RWPE1 (cell line): ENCODE data around the gene CLASP1.

Experiments used
- CTCF ChIA-PET: fragments of 350-600 bp; sonication (Branson Sonifier 250); formaldehyde crosslinking; extraction: SDS; loops from one replicate; lab custom pipeline; 2021; lab: Yijun Ruan, JAX
- POLR2A ChIA-PET: fragments of 400-600 bp; formaldehyde crosslinking; extraction: SDS; loops from one replicate; lab custom pipeline; 2020; ENCODE audit warnings: antibody characterized with exemption; ENCODE audit not compliant: low non-redundant PET; lab: Yijun Ruan, JAX
- DNase-seq: peaks from one replicate; pipeline ENCODE4 v3.0.0; 2012; ENCODE audit warnings: low spot score
- H3K27ac ChIP-seq: fragments of 450-650 bp; 2 replicates; pipeline ENCODE4 v1.5.1; 2017
- TF ChIP-seq, protein P1 (sequence below): fragments of 450-650 bp; conservative IDR thresholded peaks from 2 replicates; pipeline ENCODE4 v1.5.1; 2017; ENCODE audit warnings: low read depth, mild to moderate bottlenecking

CLASP1 gene

DNA sequence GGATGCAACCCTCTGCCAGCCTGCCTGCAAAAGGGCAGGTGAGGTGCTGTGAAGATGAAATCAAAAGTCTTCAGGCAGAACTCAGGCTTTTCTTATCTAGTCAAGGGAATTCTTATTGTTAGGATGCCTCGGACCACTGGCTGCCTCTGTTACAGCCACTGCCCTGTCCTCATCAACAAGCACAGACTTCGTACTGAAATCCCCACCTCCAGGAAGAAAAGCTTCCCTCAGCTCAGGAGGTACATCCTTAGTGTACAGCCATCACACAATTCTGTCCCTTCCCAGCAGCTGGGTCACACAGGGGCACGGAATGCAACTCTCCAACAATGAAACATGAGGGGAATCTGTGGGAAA lies 128.6 kb downstream of the CLASP1 start:
- H3K27ac ChIP-seq = peak overlapping the region; percentile 36
- TF ChIP-seq, protein P1, sequence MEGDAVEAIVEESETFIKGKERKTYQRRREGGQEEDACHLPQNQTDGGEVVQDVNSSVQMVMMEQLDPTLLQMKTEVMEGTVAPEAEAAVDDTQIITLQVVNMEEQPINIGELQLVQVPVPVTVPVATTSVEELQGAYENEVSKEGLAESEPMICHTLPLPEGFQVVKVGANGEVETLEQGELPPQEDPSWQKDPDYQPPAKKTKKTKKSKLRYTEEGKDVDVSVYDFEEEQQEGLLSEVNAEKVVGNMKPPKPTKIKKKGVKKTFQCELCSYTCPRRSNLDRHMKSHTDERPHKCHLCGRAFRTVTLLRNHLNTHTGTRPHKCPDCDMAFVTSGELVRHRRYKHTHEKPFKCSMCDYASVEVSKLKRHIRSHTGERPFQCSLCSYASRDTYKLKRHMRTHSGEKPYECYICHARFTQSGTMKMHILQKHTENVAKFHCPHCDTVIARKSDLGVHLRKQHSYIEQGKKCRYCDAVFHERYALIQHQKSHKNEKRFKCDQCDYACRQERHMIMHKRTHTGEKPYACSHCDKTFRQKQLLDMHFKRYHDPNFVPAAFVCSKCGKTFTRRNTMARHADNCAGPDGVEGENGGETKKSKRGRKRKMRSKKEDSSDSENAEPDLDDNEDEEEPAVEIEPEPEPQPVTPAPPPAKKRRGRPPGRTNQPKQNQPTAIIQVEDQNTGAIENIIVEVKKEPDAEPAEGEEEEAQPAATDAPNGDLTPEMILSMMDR = no peak
- POLR2A ChIA-PET = no interaction called here
- CTCF ChIA-PET = interaction anchor here (0.5 kb wide), 1 partner anchor 1268 kb away, joined by 3 read pairs; the partner anchor contains the start of gene RALB
- no peak for DNase-seq

DNA sequence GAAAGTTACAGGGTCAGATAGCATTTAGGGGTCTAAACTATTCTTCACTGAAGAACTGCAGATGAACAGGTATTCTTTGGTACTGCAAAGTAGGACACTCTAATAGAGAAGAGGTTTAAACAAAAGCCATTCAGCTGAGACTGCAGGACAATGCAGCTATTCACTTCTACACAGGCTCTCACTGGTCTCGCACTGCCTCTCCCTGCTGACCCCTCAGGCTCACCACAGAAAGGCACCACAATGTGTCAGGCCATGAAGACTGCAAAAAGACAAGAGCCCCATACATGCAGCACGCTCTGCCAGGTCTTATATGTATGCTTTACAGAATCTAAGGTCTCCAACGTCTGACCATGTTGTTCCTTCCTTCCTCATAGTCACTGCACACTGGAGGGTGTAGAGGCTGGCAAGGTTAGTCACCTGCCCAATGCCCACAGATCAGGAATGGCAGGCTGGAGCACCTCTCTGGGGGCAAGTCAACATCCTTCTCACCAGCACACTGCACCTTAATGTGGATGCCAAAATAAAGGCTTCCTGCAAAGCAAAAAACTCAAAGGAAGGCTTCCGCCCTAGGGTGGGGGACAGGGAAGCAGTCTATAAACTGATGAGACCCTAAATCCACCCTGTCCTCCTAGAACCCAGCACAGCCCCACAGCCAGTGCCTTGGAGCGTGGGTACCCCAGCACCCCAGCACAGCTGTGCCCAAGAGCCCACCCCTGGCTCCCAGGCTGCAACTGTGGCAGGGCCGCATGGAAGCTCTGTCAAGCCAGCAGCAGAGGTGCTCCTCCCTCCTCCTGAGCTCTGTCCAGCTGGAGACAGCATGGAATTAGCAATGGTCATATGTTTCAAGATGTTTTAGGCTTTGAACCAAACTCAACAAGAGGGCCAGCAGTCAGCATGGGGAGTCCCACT lies 129.3 kb downstream of the CLASP1 start:
- TF ChIP-seq, protein P1 = no peak
- H3K27ac ChIP-seq = peak overlapping the region; percentile 36
- CTCF ChIA-PET = interaction anchor here (0.5 kb wide), 1 partner anchor 1267 kb away, joined by 3 read pairs; the partner anchor contains the start of gene RALB
- POLR2A ChIA-PET = no interaction called here
- no peak for DNase-seq

DNA sequence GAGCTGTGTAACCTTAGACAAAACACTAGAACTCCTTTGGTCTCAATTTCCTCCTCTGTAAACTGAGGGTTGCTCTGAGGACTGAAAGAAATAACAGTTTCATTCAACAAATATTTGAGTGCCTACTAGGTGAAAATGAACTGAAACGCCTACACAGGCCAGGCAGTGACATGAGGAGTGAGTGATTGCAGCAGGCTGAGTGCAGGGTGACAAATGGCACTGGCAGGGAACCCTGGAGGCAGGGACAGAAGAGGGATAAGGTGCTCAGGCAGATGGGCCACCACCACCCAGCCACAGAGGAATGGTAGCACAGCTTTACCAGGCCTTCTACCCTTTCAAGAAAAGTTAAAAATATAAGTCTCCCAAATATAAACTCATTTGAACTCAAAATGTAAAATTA lies 130.1 kb downstream of the CLASP1 start:
- ChIA-PET POLR2A (no interaction called here), CTCF (no interaction called here)
- DNase-seq = no peak
- TF ChIP-seq, protein P1 = no peak
- H3K27ac ChIP-seq = no peak overlapping the region

DNA sequence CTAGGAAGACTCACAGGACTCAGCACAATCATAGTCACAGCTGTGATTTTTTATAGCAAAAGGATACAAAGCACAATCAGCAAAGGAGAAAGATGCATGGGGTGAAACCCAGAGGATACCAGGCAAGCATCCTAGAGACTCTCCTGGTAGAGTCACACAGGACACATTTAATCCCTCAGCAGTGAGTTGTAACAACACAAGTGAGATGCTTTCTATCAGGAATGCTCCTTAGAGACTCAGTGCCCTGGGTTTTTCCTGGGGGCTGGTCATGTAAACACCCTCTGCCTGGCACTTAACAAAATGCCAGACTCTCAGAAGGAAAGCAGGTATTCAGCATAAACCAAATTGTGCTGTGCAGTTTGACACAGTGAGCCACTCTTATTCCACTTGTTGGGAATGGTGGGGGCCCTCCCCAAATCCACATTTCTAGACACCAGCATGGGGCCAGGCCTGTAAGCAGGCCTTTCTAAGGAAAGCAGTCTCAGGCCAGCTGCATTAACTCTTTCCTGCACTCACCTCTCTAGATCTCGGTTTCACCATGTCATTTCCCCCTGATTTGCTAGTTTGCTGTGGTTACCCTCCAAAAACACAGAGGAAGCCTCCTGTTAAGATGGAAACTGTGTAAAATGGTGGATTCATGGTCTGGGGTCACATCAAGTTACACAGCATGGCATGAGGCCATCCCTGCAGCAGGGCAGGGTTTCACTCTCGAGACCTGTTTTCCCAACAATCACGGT lies 135.5 kb downstream of the CLASP1 start:
- CTCF ChIA-PET = no interaction called here
- DNase-seq = no peak
- POLR2A ChIA-PET = no interaction called here
- TF ChIP-seq, protein P1 = no peak
- H3K27ac ChIP-seq = no peak overlapping the region

DNA sequence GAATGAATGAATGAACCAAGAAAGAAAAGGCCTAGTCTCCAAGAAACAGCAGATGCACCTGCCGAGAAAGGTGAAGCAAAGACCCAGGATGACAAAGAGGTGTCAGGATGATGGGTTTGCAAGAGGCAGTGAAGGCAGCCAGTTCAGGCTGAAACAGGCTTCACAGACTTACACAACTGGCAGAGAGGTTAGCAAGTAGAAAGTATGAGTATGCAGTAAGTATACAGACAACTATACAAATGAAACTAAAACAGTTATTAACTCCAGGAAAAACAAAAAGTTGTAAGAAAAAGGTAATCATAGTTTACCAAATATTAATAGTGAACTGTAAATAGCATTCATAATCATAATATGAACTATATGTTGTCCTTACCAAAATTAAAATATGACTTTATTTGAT lies 138.4 kb downstream of the CLASP1 start:
- H3K27ac ChIP-seq = no peak overlapping the region
- no peak for DNase-seq
- TF ChIP-seq, protein P1 = no peak
- CTCF ChIA-PET = no interaction called here
- POLR2A ChIA-PET = no interaction called here

DNA sequence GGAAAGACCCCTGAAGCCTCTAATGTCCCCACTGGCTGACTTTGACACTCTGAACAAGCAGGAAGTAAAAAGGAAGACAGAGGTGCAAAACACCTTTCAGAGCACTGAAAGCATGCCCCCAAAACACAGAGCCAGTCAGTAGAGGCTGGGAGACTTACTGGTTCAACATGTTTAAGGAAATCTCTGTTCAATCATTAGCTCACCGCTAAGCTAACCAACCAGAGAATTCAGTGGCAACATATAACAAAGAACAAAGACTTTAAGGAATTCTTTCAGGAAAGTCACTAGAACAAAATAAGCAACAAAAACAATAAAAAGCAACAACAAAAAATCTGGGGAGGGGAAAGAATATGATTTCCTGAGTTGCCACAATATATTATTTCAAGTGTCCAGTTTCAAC lies 142.6 kb downstream of the CLASP1 start:
- H3K27ac ChIP-seq = peak overlapping the region; percentile 59; the same call in 1 of the 2 replicates
- no peak for DNase-seq
- CTCF ChIA-PET = no interaction called here
- POLR2A ChIA-PET = no interaction called here
- TF ChIP-seq, protein P1 = no peak
